GM19468 (cell line): ENCODE measurements around the gene NRP1.

Experiments
- ATAC-seq: cut with Tn5 transposase; IDR thresholded peaks from one replicate; pipeline ENCODE4 v1.9.1; 2021; ENCODE audit warnings: mild to moderate bottlenecking, moderate library complexity, moderate number of reproducible peaks; ENCODE audit not compliant: unreplicated experiment; ENCODE audit errors: extremely low read depth

NRP1 gene

GRCh38 chr10:33196377-33196706 lies 138.1 kb downstream of the NRP1 start:
- ATAC-seq = no peak

- ATAC-seq = no peak
Observed at GRCh38 chr10:33195608-33196376, 138.7 kb downstream of the NRP1 start.

GRCh38 chr10:33193701-33194521 lies 140.6 kb downstream of the NRP1 start:
- ATAC-seq = no peak

- no peak for ATAC-seq
Observed at GRCh38 chr10:33193057-33193700, 141.3 kb downstream of the NRP1 start.

- ATAC-seq = no peak
Observed at GRCh38 chr10:33192190-33192589, 142.3 kb downstream of the NRP1 start.

GRCh38 chr10:33190406-33190805 lies 144.1 kb downstream of the NRP1 start:
- ATAC-seq = no peak

- ATAC-seq = no peak
Observed at GRCh38 chr10:33189808-33190207, 144.7 kb downstream of the NRP1 start.

GRCh38 chr10:33189363-33189762 lies 145.1 kb downstream of the NRP1 start:
- ATAC-seq = no peak

- ATAC-seq = no peak
Observed at GRCh38 chr10:33187427-33187999, 147.0 kb downstream of the NRP1 start.

- ATAC-seq = no peak
Observed at GRCh38 chr10:33186150-33186549, 148.3 kb downstream of the NRP1 start.

GRCh38 chr10:33183655-33184054 lies 150.8 kb downstream of the NRP1 start:
- ATAC-seq = no peak

- ATAC-seq = no peak
Observed at GRCh38 chr10:33180921-33181320, 153.5 kb downstream of the NRP1 start.

- no peak for ATAC-seq
Observed at GRCh38 chr10:33180390-33180789, 154.1 kb downstream of the NRP1 start.

GRCh38 chr10:33179067-33179466 lies 155.4 kb downstream of the NRP1 start:
- no peak for ATAC-seq

GRCh38 chr10:33178026-33178755 lies 156.3 kb downstream of the NRP1 start:
- ATAC-seq = no peak

GRCh38 chr10:33176688-33177087 lies 157.8 kb downstream of the NRP1 start:
- no peak for ATAC-seq

GRCh38 chr10:33174674-33175434 lies 159.6 kb downstream of the NRP1 start:
- ATAC-seq = no peak

- ATAC-seq = no peak
Observed at GRCh38 chr10:33165911-33166310, 168.6 kb downstream of the NRP1 start.

GRCh38 chr10:33164060-33164709 lies 170.3 kb downstream of the NRP1 start:
- ATAC-seq = no peak
